Right lobe of liver (tissue), 4 donors: ENCODE results near the gene CADM2.

Experiments used
- CTCF ChIP-seq, 4 donors: fragments of 200-600 bp in 3 of 4; fragments of 450-650 bp in 1 of 4; IDR thresholded peaks; one replicate each; pipeline versions ENCODE4 v1.5.1 to v1.8.0; 2016 to 2022; ENCODE audit warnings: antibody characterized with exemption in 4 of 4, mild to moderate bottlenecking in 2 of 4
- POLR2A ChIP-seq: fragments of 450-650 bp; IDR thresholded peaks from one replicate; pipeline ENCODE4 v1.6.1; 2017; ENCODE audit warnings: antibody characterized with exemption, mild to moderate bottlenecking
- donor health status: DM: no; HTN: no; CAD: no.
- donor health status: DM: no; HTN: no; CAD: no.
- donor health status: DM: no; HTN: yes; CAD: no.

DNA sequence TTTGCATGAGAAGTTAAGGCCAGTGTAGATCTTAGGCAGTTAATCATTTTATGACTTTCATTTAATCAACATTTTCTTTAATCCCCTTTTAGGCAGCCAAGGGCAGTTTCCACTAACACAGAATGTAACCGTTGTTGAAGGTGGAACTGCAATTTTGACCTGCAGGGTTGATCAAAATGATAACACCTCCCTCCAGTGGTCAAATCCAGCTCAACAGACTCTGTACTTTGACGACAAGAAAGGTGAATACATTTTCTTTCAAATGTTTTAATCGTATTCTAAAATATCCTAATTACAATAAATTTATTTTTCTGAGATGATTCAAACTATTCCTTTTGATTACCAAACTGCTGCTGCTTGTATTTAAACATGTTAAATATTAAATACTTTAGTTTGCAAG is 843.2 kb downstream of the CADM2 start:
- TF ChIP-seq CTCF (IDR thresholded peaks at IDR 0.05) (peak in 1 of 4 donors; percentile 35), POLR2A (no peak)
